ENCODE results near the gene IGF2BP2. TPM values are rescaled to one million over a fixed set of nuclear protein-coding genes. Genes with fewer than 3 reads are reported as not detected.

The IGF2BP2 gene
- total and polyA plus RNA-seq, 10 donors, result 1.1 to 21.1 (median 12.0) TPM

- DNase-seq, result no peak
- 84 to 94% (median 89%) methylated on average over 9 of the region's 9 CpGs for WGBS, 5 donors
- intact Hi-C loops (cut with DNase I; ENCODE audit: low total_unique reads), result no loop called here
These were observed 107.0 kb downstream of the IGF2BP2 start for GRCh38 chr3:185717627-185718402.

GRCh38 chr3:185717121-185717520 lies 107.7 kb downstream of the IGF2BP2 start:
- intact Hi-C loops (cut with DNase I; ENCODE audit: low total_unique reads), result no loop called here

More at GRCh38 chr3:185717627-185718402, 107.0 kb downstream of the IGF2BP2 start:
- TF ChIP-seq CTCF (IDR thresholded peaks at IDR 0.05 in 8 of 11, conservative IDR thresholded peaks at IDR 0.05 in 3 of 11), result no peak
- no peak for TF ChIP-seq POLR2AphosphoS5 (IDR thresholded peaks at IDR 0.05)
- no peak for TF ChIP-seq POLR2A (IDR thresholded peaks at IDR 0.05)
- H3K27ac ChIP-seq, result no peak overlapping the region
- H3K36me3 ChIP-seq, result no peaks in the 10 kb centered on the region
- H3K9me3 ChIP-seq, result no peaks in the 10 kb centered on the region
- no peak overlapping the region for H3K4me3 ChIP-seq
- peaks cover 0 to 12% (median 0%) of the 10 kb centered on the region in 6 donors for H3K4me1 ChIP-seq
- no peaks in the 10 kb centered on the region for H3K27me3 ChIP-seq (replicated peaks in 1 of 7)

GRCh38 chr3:185716436-185717108 lies 108.3 kb downstream of the IGF2BP2 start:
- intact Hi-C loops (cut with DNase I; ENCODE audit: low total_unique reads), result no loop called here
- H3K36me3 ChIP-seq, result no peaks in the 10 kb centered on the region
- H3K27me3 ChIP-seq (replicated peaks in 1 of 7), result no peaks in the 10 kb centered on the region
- DNase-seq, result no peak
- H3K9me3 ChIP-seq, result no peaks in the 10 kb centered on the region
- H3K4me1 ChIP-seq, result peaks cover 0 to 14% (median 0%) of the 10 kb centered on the region in 6 donors
- H3K27ac ChIP-seq, result no peak overlapping the region
- TF ChIP-seq POLR2A (IDR thresholded peaks at IDR 0.05) (no peak), POLR2AphosphoS5 (IDR thresholded peaks at IDR 0.05) (no peak), CTCF (IDR thresholded peaks at IDR 0.05 in 8 of 11, conservative IDR thresholded peaks at IDR 0.05 in 3 of 11) (no peak)
- 58 to 71% (median 62%) methylated on average over 8 of the region's 8 CpGs for WGBS, 5 donors
- H3K4me3 ChIP-seq, result no peak overlapping the region

More at GRCh38 chr3:185717121-185717520, 107.7 kb downstream of the IGF2BP2 start:
- Histone ChIP-seq H3K9me3 (no peaks in the 10 kb centered on the region), H3K4me1 (peaks cover 0 to 12% (median 0%) of the 10 kb centered on the region in 6 donors), H3K4me3 (no peak overlapping the region), H3K27ac (no peak overlapping the region), H3K36me3 (no peaks in the 10 kb centered on the region), H3K27me3 (replicated peaks in 1 of 7) (no peaks in the 10 kb centered on the region)
- no peak for DNase-seq
- TF ChIP-seq CTCF (IDR thresholded peaks at IDR 0.05 in 8 of 11, conservative IDR thresholded peaks at IDR 0.05 in 3 of 11), result no peak
- TF ChIP-seq POLR2AphosphoS5 (IDR thresholded peaks at IDR 0.05), result no peak
- no peak for TF ChIP-seq POLR2A (IDR thresholded peaks at IDR 0.05)
- 32 to 62% (median 41%) methylated on average over 3 to 4 of the region's 4 CpGs for WGBS, 5 donors

- intact Hi-C loops (cut with DNase I; ENCODE audit: low total_unique reads), result no loop called here
- no peak overlapping the region for H3K27ac ChIP-seq
- 60 to 75% (median 68%) methylated on average over 8 of the region's 8 CpGs for WGBS, 5 donors
These were observed 109.8 kb downstream of the IGF2BP2 start for GRCh38 chr3:185715091-185715490.

More at GRCh38 chr3:185715091-185715490, 109.8 kb downstream of the IGF2BP2 start:
- H3K9me3 ChIP-seq, result no peaks in the 10 kb centered on the region
- H3K36me3 ChIP-seq, result no peaks in the 10 kb centered on the region
- peaks cover 0 to 20% (median 0%) of the 10 kb centered on the region in 6 donors for H3K4me1 ChIP-seq
- no peak overlapping the region for H3K4me3 ChIP-seq
- no peak for DNase-seq
- peaks cover 0 to 5% (median 0%) of the 10 kb centered on the region in 7 donors for H3K27me3 ChIP-seq (replicated peaks in 1 of 7)
- no peak for TF ChIP-seq POLR2AphosphoS5 (IDR thresholded peaks at IDR 0.05)
- no peak for TF ChIP-seq POLR2A (IDR thresholded peaks at IDR 0.05)
- TF ChIP-seq CTCF (IDR thresholded peaks at IDR 0.05 in 8 of 11, conservative IDR thresholded peaks at IDR 0.05 in 3 of 11), result no peak
